ENCODE data around the gene DBNDD2.
A peak's percentile ranks its signal among the peaks of the same experiment; 100 is the strongest.

The DBNDD2 gene

DNA sequence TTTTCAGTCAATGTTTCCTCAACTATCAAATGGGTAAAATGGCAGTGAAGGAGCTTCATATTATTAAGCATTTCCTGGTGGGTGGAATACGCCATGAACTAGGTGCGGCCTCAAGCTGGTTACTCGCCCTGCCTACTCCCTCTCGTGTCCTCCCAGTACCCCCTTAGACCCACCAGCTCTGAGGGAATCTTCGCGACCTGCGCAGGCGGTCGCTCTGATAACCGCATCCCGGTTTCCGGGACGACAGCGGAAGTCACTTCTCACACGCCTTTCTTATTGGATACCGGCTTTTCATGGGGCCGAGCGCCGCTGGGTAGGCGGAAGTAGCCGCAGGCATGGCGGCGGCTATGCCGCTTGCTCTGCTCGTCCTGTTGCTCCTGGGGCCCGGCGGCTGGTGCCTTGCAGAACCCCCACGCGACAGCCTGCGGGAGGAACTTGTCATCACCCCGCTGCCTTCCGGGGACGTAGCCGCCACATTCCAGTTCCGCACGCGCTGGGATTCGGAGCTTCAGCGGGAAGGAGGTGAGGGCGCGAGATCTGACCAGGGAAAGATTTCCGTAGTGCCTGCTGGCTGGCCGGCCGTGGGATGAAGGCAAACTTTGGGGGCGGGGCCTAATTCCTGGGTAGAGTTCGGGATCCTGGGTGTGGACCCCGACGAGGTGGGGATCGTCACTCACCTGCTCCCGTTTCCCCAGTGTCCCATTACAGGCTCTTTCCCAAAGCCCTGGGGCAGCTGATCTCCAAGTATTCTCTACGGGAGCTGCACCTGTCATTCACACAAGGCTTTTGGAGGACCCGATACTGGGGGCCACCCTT is 7.9 kb downstream of the DBNDD2 start, which contains the start of gene PIGT:
PIGT (plus strand) TSS at position 320 of the 816 bp plus-strand sequence; CDS start at position 336, 16 bp downstream.
- DNase-seq (ENCODE audit: low read depth), result peak; percentile 49

GRCh38 chr20:45416917-45417316 is 8.8 kb downstream of the DBNDD2 start:
- DNase-seq (ENCODE audit: low read depth), result no peak

DNA sequence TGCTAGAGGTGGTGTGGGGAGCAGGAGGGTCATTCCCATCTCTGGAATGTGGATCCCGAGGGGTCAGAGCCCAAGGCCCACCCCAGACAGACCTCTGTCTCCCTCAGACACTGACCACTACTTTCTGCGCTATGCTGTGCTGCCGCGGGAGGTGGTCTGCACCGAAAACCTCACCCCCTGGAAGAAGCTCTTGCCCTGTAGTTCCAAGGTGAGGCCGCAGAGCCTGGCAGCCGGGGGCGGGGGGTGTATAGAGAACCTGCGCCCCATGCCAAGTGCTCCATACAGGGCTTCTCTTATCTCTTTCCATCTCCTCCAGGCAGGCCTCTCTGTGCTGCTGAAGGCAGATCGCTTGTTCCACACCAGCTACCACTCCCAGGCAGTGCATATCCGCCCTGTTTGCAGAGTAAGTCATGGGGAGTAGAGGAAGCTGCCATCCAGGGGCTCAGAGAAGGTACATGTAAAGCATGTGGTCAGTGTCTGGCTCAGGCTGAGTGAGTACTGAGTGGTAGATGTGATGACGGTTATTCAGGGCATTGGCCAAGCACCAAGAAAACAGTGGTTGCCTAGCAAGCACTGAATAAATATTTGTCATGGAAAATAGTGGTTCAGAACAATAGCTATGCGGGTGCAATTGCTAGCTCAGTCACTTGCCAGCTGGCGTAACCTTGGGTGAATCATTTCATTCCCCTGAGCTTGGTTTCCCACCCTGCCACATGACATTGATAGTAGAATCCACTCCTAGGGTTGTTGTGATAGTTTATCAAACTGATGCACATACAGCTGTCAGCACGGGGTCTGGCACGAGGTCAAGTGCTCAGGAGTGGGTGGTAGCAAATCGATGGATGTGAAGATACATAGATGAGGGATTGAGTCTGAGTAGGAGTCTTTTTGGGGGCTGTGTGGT is 11.4 kb downstream of the DBNDD2 start:
- peak; percentile 90 for DNase-seq (ENCODE audit: low read depth)

DNA sequence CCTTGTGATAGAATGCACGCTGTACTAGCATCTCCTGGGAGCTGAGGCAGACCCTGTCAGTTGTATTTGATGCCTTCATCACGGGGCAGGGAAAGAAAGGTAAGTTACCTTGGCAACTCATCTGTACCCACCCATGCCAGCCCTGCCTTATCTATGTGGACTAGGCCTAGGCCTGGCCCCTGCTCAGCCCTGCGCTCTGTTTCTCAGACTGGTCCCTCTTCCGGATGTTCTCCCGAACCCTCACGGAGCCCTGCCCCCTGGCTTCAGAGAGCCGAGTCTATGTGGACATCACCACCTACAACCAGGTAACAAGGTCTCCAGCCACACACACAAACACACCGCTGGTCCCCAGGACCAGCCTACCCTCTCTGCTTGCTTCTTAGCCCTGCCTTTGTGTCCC is 12.0 kb downstream of the DBNDD2 start:
- DNase-seq (ENCODE audit: low read depth), result no peak

- no peak for DNase-seq (ENCODE audit: low read depth)
Observed at GRCh38 chr20:45423700-45424099, 15.6 kb downstream of the DBNDD2 start.

GRCh38 chr20:45425561-45425960 is 17.5 kb downstream of the DBNDD2 start:
- DNase-seq (ENCODE audit: low read depth), result no peak

DNA sequence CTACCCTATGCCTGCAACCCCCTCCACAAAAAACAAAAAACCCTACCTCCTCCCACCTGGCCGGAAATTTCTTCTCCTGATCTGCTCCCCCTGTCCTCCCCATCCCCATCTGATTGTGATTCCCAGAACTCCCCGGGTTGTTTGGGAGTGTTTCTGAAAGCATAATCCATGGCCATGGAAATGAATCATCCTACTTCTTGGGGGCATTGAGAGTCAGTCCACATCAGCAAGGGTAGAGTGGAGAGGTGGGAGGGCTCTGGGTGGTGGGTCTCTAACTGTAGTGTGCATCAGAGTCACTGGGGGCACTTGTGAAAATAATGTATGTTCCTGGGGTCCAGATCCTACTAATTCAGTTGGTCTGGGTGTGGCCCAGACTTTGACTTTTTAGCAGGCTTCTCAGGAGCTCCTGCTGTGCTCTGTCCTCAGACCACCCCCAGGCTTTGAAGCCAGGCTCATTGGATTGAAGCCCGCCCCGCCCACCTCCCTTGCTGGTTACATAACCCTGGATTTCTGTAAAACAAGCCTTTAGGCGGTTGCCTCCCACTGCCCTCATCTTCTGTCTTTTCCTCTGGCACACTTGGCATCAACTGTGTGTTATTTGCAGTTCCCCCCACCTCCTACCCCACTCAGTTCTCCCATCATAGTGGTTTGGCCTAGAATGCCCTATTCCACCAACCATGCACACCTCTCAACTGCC is 18.4 kb downstream of the DBNDD2 start:
- DNase-seq (ENCODE audit: low read depth), result no peak

GRCh38 chr20:45427236-45428149 is 19.4 kb downstream of the DBNDD2 start:
- DNase-seq (ENCODE audit: low read depth), result no peak

DNA sequence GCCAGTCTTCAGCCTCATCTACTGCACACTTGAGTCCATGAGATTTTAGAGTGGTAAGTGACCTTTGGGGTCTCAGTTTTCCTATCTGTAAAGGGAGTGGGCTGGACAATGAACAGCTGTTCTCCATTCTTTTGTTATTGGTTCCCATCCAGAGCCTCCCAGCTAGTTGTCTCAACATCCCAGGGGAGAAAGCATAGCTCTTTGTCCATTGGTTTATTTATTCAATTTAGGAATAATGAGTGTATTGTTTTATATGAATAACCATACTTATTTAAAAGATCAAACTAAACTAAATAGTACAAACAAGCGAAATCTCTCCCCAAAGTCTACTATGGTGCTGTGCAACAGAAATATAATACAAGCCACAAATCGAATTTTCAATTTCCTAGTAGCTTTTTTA is 21.5 kb downstream of the DBNDD2 start:
- DNase-seq (ENCODE audit: low read depth), result no peak

DNA sequence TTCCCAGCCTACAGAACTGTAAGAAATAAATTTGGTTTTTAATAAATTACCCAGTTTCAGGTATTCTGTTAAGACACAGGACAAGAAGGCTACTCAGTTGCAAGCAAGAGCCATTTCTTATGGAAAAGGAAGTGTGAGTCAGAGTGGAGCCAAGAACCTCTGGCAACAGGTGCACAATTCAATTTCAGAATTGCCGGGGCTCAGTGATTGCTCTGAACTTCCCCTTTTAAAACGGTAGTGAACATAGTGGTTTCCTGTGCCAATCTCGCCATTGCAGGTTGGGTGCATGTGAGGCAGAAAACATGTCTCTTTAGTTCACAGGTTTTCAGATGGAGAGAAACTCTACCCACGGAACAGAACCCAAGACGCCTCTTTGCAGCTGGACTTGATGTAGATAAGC is 24.2 kb downstream of the DBNDD2 start:
- no peak for DNase-seq (ENCODE audit: low read depth)

DNA sequence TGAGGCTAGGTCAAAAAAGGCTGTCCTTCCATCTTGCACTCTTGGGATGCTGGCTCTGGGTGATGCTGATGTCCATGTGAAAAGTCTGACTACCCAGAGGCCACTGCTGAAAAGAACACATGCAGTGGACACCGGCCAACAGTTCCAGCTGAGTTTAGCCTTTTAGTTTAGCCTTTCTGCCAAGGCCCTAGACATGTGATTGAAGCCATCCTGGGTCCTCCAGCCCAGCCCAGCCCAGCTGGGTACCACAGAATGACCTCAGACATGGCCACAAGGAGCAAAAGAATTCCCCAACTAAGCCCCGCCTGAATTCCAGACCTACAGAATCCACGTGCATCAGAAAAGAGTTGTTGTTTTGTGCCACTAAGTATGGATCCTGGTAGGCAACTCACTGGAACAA is 25.2 kb downstream of the DBNDD2 start:
- peak; percentile 29 for DNase-seq (ENCODE audit: low read depth)

DNA sequence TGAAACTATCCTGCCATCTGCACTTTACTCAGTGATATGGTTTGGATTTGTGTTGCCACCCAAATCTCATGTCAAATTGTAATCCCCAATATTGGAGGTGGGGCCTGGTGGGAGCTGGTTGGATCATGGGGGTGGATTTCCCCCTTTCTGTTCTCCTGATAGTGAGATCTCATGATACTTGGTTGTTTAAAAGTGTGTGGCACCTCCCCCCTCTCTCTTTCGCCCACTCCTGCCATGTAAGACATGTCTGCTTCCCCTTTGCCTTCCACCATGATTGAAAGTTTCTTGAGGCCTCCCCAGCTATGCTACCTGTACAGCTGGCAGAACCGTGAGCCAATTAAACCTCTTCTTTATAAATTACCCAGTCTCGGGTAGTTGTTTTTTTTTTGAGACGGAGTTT is 25.9 kb downstream of the DBNDD2 start:
- DNase-seq (ENCODE audit: low read depth), result no peak

- DNase-seq (ENCODE audit: low read depth), result peak; percentile 68
Observed at GRCh38 chr20:45436732-45437485, 28.8 kb downstream of the DBNDD2 start.

- DNase-seq (ENCODE audit: low read depth), result no peak
Observed at GRCh38 chr20:45440424-45440823, 32.3 kb downstream of the DBNDD2 start.

- no peak for DNase-seq (ENCODE audit: low read depth)
Observed at GRCh38 chr20:45440891-45441685, 33.0 kb downstream of the DBNDD2 start.

DNA sequence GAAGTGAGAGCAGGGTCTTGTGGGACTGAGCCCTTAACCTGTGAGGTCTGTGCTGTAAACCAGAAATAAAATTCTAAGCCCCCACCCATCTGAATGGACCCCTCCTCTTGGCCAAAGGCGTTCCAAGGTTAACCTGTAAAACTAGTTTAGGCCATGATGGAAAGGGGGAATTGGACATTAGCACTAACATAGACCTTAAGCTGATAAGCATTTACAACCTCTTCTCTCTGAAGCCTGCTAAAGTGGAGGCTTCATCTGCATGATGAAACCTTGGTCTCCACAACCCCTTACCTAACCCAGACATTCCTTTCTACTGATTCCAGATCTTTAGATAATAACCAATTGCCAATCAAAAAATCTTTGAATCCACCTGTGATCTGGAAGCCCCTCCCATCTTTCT is 33.7 kb downstream of the DBNDD2 start:
- DNase-seq (ENCODE audit: low read depth), result no peak

- no peak for DNase-seq (ENCODE audit: low read depth)
Observed at GRCh38 chr20:45444050-45444449, 36.0 kb downstream of the DBNDD2 start.

DNA sequence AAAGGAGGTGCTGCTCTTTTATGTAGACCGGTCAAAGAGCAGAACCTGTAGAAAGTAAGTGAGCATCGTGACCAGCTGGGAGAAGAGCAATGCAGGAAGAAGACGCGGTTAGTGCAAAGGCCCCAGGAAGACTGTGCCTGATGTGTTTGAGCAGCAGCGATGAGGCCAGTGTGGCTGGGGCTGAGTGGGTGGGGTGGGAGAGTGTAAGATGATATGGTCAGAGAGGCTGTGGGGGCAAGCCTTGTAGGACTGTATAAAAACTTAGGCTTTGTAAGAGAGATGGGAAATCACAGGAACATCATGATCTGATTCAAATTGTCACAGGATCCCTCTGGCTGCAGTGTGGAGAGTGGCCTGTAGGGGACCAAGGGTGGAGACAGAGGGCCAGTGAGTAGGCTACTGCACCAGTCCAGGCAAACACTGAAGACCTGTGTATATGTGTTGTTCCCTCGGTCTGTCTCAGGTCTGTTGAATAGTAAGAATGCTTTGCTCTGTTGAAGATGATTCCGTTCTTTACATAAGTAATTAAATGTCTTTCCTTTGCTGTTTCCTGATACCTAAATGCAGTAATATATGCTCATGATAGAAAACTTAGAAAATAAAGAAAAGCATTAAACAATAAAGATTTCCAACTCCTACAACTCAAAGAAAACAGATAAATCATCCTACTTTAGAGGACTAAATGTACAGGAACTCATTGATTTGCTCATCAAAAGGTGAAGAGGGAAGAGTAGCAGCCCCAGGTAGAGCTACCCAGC is 37.9 kb downstream of the DBNDD2 start:
- DNase-seq (ENCODE audit: low read depth), result no peak

GRCh38 chr20:45448270-45448669 is 40.2 kb downstream of the DBNDD2 start:
- DNase-seq (ENCODE audit: low read depth), result no peak

All from fibroblast of the conjunctiva (primary cell).